ENCODE results near the gene ZNFX1.

DNA sequence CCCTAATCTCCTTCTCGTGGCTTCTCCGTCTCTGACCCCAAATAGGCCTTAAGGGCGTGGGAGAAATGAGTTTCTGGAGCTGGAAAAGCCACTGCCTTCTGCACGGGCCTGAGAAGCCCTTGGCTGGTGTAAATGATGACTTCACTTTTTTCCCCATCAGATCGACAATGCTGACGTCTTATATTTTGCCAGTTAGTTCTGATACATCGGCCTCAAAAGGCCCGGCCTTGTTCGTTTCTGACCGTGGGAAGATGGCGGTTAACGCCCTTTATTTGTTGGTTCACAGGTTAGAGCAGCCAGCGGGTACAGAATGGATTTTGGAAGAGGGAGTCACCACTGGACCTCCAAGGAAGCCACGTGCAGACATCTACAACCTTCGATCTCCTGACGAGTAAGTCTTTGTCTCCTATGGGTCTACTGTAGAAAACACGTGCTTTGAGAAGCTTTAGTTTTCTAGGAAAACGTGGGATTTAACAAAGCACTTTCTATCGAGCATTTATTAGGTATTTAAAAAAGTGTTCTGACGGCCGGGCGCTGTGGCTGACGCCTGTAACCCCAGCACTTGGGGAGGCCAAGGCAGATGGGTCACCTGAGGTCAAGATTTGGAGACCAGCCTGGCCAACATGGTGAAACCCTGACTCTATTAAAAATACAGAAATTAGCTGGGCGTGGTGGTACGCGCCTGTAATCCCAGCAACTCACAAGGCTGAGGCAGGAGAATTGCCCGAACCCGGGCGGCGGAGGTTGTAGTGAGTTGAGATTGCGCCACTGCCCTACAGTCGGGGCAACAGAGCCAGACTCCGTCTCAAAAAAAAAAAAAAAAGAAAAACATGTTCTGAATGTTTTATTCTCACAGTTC lies 1.2 kb upstream of the ZNFX1 start:
- TF ChIP-seq, protein P1, sequence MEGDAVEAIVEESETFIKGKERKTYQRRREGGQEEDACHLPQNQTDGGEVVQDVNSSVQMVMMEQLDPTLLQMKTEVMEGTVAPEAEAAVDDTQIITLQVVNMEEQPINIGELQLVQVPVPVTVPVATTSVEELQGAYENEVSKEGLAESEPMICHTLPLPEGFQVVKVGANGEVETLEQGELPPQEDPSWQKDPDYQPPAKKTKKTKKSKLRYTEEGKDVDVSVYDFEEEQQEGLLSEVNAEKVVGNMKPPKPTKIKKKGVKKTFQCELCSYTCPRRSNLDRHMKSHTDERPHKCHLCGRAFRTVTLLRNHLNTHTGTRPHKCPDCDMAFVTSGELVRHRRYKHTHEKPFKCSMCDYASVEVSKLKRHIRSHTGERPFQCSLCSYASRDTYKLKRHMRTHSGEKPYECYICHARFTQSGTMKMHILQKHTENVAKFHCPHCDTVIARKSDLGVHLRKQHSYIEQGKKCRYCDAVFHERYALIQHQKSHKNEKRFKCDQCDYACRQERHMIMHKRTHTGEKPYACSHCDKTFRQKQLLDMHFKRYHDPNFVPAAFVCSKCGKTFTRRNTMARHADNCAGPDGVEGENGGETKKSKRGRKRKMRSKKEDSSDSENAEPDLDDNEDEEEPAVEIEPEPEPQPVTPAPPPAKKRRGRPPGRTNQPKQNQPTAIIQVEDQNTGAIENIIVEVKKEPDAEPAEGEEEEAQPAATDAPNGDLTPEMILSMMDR (IDR thresholded peaks at IDR 0.05; ENCODE audit: borderline replicate concordance, extremely low read depth, low read length, poor library complexity, severe bottlenecking), result no peak
- no peak for TF ChIP-seq EZH2 (IDR thresholded peaks at IDR 0.05; ENCODE audit: borderline replicate concordance, low read depth, low read length, severe bottlenecking)
